GM20431 (cell line): ENCODE results near the gene ALK.

ENCODE experiments used
- in situ Hi-C: fragments of 300-500 bp; cut with MseI, MboI; formaldehyde crosslinking; loops from one replicate; pipeline ENCODE4 v1.15.0; 2020; ENCODE audit warnings: low sequenced_read_pairs; ENCODE audit not compliant: unreplicated experiment

ALK gene

GRCh38 chr2:29691391-29691950 is 229.9 kb downstream of the ALK start:
- in situ Hi-C loops = no loop called here

- in situ Hi-C loops = no loop called here
Observed at GRCh38 chr2:29689666-29690065, 231.7 kb downstream of the ALK start.

- in situ Hi-C loops = no loop called here
Observed at GRCh38 chr2:29688429-29688828, 233.0 kb downstream of the ALK start.

GRCh38 chr2:29687121-29687520 is 234.3 kb downstream of the ALK start:
- in situ Hi-C loops = no loop called here

GRCh38 chr2:29676886-29677453 is 244.4 kb downstream of the ALK start:
- in situ Hi-C loops = no loop called here

- in situ Hi-C loops = no loop called here
Observed at GRCh38 chr2:29664578-29664977, 256.8 kb downstream of the ALK start.

GRCh38 chr2:29663268-29663667 is 258.1 kb downstream of the ALK start:
- in situ Hi-C loops = no loop called here

- in situ Hi-C loops = no loop called here
Observed at GRCh38 chr2:29662861-29663260, 258.5 kb downstream of the ALK start.

- in situ Hi-C loops = no loop called here
Observed at GRCh38 chr2:29660201-29660600, 261.2 kb downstream of the ALK start.

GRCh38 chr2:29659178-29659577 is 262.2 kb downstream of the ALK start:
- in situ Hi-C loops = no loop called here

GRCh38 chr2:29657674-29658073 is 263.7 kb downstream of the ALK start:
- in situ Hi-C loops = no loop called here

GRCh38 chr2:29655391-29656086 is 265.8 kb downstream of the ALK start:
- in situ Hi-C loops = no loop called here

GRCh38 chr2:29650631-29651097 is 270.7 kb downstream of the ALK start:
- in situ Hi-C loops = no loop called here

- in situ Hi-C loops = no loop called here
Observed at GRCh38 chr2:29644949-29645348, 276.4 kb downstream of the ALK start.

GRCh38 chr2:29643196-29643595 is 278.2 kb downstream of the ALK start:
- in situ Hi-C loops = no loop called here

GRCh38 chr2:29640360-29640759 is 281.0 kb downstream of the ALK start:
- in situ Hi-C loops = no loop called here

GRCh38 chr2:29638641-29639040 is 282.7 kb downstream of the ALK start:
- in situ Hi-C loops = no loop called here

GRCh38 chr2:29634916-29635315 is 286.5 kb downstream of the ALK start:
- in situ Hi-C loops = no loop called here

- in situ Hi-C loops = no loop called here
Observed at GRCh38 chr2:29632018-29632417, 289.4 kb downstream of the ALK start.

GRCh38 chr2:29629495-29629894 is 291.9 kb downstream of the ALK start:
- in situ Hi-C loops = no loop called here

GRCh38 chr2:29628862-29629261 is 292.5 kb downstream of the ALK start:
- in situ Hi-C loops = no loop called here
